Cerebellar nuclear complex (tissue), 1 donor: Measurements from ENCODE around the gene NOC4L.

ENCODE experiments used
- DNase-seq, 2 experiments: peaks; one replicate each; lab custom pipeline; 2025; lab: John Stamatoyannopoulos, UW

NOC4L gene

GRCh38 chr12:132156573-132157325 lies 12.5 kb downstream of the NOC4L start:
- DNase-seq = no peak

- no peak for DNase-seq
Observed at GRCh38 chr12:132157733-132158409, 13.6 kb downstream of the NOC4L start.

GRCh38 chr12:132158677-132159554 lies 14.7 kb downstream of the NOC4L start:
- DNase-seq = no peak

- no peak for DNase-seq
Observed at GRCh38 chr12:132159555-132160003, 15.3 kb downstream of the NOC4L start.

GRCh38 chr12:132160016-132160415 lies 15.8 kb downstream of the NOC4L start:
- DNase-seq = no peak

GRCh38 chr12:132160601-132161035 lies 16.4 kb downstream of the NOC4L start:
- DNase-seq = no peak

GRCh38 chr12:132161036-132161781 lies 17.0 kb downstream of the NOC4L start:
- no peak for DNase-seq

GRCh38 chr12:132161796-132162507 lies 17.7 kb downstream of the NOC4L start:
- no peak for DNase-seq

- DNase-seq = no peak
Observed at GRCh38 chr12:132162508-132163031, 18.3 kb downstream of the NOC4L start.

- no peak for DNase-seq
Observed at GRCh38 chr12:132163041-132163910, 19.0 kb downstream of the NOC4L start.

- DNase-seq = no peak
Observed at GRCh38 chr12:132163911-132164288, 19.6 kb downstream of the NOC4L start.

- DNase-seq = no peak
Observed at GRCh38 chr12:132164426-132164825, 20.2 kb downstream of the NOC4L start.

GRCh38 chr12:132165584-132165983 lies 21.3 kb downstream of the NOC4L start:
- no peak for DNase-seq

GRCh38 chr12:132166093-132166492 lies 21.8 kb downstream of the NOC4L start:
- no peak for DNase-seq

GRCh38 chr12:132166801-132167591 lies 22.7 kb downstream of the NOC4L start:
- no peak for DNase-seq

- no peak for DNase-seq
Observed at GRCh38 chr12:132167611-132168310, 23.5 kb downstream of the NOC4L start.

GRCh38 chr12:132168311-132169031 lies 24.2 kb downstream of the NOC4L start:
- no peak for DNase-seq

GRCh38 chr12:132169376-132169775 lies 25.1 kb downstream of the NOC4L start:
- no peak for DNase-seq
